Keratinocyte (primary cell): Measurements from ENCODE around the gene ELAVL4. TPM values are rescaled to one million over a fixed set of nuclear protein-coding genes. Genes with fewer than 3 reads are reported as not detected.

Experiments
- DNase-seq: peaks from one replicate; pipeline ENCODE4 v3.0.0-alpha.2; 2011; ENCODE audit warnings: low read depth, missing footprints, low spot score
- FAIRE-seq: peaks from 2 replicates; lab custom pipeline; 2011; peaks lifted over from hg19 to GRCh38; lab: Jason Lieb, UNC
- H2AFZ ChIP-seq: 2 replicates; pipeline ENCODE4 v1.6.0; 2012; ENCODE audit warnings: low read length, control low read depth, inconsistent platforms; ENCODE audit not compliant: control insufficient read depth
- H3K27ac ChIP-seq: 2 replicates; pipeline ENCODE4 v1.5.1; 2011; ENCODE audit warnings: low read length; ENCODE audit not compliant: control insufficient read depth, insufficient read depth
- H3K27me3 ChIP-seq: 3 replicates; pipeline ENCODE4 v1.6.0; 2011; ENCODE audit warnings: low read length; ENCODE audit not compliant: control insufficient read depth, insufficient read depth; ENCODE audit errors: extremely low read depth
- H3K36me3 ChIP-seq, 2 experiments: 2 replicates in 1 of 2; 3 replicates in 1 of 2; pipeline ENCODE4 v1.5.1; 2011; ENCODE audit warnings: low read length in 2 of 2, mild to moderate bottlenecking in 1 of 2; ENCODE audit not compliant: control insufficient read depth in 2 of 2, insufficient read depth in 2 of 2; ENCODE audit errors: extremely low read depth in 1 of 2
- H3K4me1 ChIP-seq: 3 replicates; pipeline ENCODE4 v1.5.1; 2011; ENCODE audit warnings: low read length; ENCODE audit not compliant: control insufficient read depth, insufficient read depth; ENCODE audit errors: extremely low read depth
- H3K4me2 ChIP-seq: 3 replicates; pipeline ENCODE4 v1.6.0; 2011; ENCODE audit warnings: low read depth, low read length; ENCODE audit not compliant: control insufficient read depth, insufficient read depth; ENCODE audit errors: extremely low read depth
- H3K4me3 ChIP-seq, 3 experiments: fragments of 200-600 bp in 1 of 3; sonication (generic) in 1 of 3; 2 replicates in 2 of 3; 3 replicates in 1 of 3; pipeline ENCODE4 v1.5.1; 2011 to 2016; ENCODE audit warnings: low read length in 3 of 3, mild to moderate bottlenecking in 3 of 3, control low read depth in 2 of 3, inconsistent platforms in 1 of 3, low read depth in 1 of 3, mixed read lengths in 1 of 3, mixed run types in 1 of 3, moderate library complexity in 1 of 3; ENCODE audit not compliant: control insufficient read depth in 2 of 3, insufficient read depth in 2 of 3; ENCODE audit errors: extremely low read depth in 1 of 3
- H3K79me2 ChIP-seq: 2 replicates; pipeline ENCODE4 v1.6.0; 2012; ENCODE audit warnings: low read length; ENCODE audit not compliant: control insufficient read depth, insufficient read depth
- H3K9ac ChIP-seq: 3 replicates; pipeline ENCODE4 v1.6.0; 2011; ENCODE audit warnings: low read length; ENCODE audit not compliant: control insufficient read depth, insufficient read depth; ENCODE audit errors: extremely low read depth
- H3K9me1 ChIP-seq: 3 replicates; pipeline ENCODE4 v1.6.0; 2011; ENCODE audit warnings: low read length; ENCODE audit not compliant: control insufficient read depth, insufficient read depth; ENCODE audit errors: extremely low read depth
- H3K9me3 ChIP-seq: 2 replicates; pipeline ENCODE4 v1.5.1; 2012; ENCODE audit warnings: low read depth, low read length; ENCODE audit not compliant: control insufficient read depth
- H4K20me1 ChIP-seq: 3 replicates; pipeline ENCODE4 v1.6.0; 2011; ENCODE audit warnings: low read length; ENCODE audit not compliant: control insufficient read depth, insufficient read depth; ENCODE audit errors: extremely low read depth
- EZH2 ChIP-seq: IDR thresholded peaks from one replicate; pipeline ENCODE4 v1.6.1; 2012; ENCODE audit warnings: inconsistent platforms, mild to moderate bottlenecking, low read length, moderate library complexity
- dilution Hi-C: fragments of 300-500 bp; cut with MboI; formaldehyde crosslinking; loops from one replicate; pipeline ENCODE4 v1.7.0; 2020; ENCODE audit warnings: low sequenced_read_pairs; ENCODE audit not compliant: extremely low pct_ligation_motif_present
- polyA plus RNA-seq, 5 experiments: library from polyadenylated mRNA; depleted of rRNA in 3 of 5; stranded (reverse) in 3 of 5; stranded (forward) in 1 of 5; unstranded in 1 of 5; fragments of >200 nt; gene quantifications; 1 replicate in 1 of 5; 2 replicates in 3 of 5; 3 replicates in 1 of 5; pipeline versions ENCODE4 v1.2.1 to v1.2.3, GENCODE V29; 2011 to 2012; ENCODE audit warnings: missing spikeins in 2 of 5, low read depth in 1 of 5, low replicate concordance in 1 of 5
- TF ChIP-seq, protein P1 (sequence below), 3 experiments: IDR thresholded peaks in 1 of 3; conservative IDR thresholded peaks in 1 of 3; optimal IDR thresholded peaks in 1 of 3; 2 replicates in 2 of 3; 3 replicates in 1 of 3; pipeline versions ENCODE3 to v1.5.1; 2011; ENCODE audit warnings: low read length in 3 of 3, mild to moderate bottlenecking in 3 of 3, moderate library complexity in 2 of 3, control low read depth in 1 of 3, inconsistent platforms in 1 of 3; ENCODE audit not compliant: insufficient read depth in 2 of 3; ENCODE audit errors: extremely low read depth in 1 of 3

ELAVL4 gene
- polyA plus RNA-seq, 1 donor (not counting 4 experiments of a cell fraction or from before 2014, with no cell fraction given): not detected

DNA sequence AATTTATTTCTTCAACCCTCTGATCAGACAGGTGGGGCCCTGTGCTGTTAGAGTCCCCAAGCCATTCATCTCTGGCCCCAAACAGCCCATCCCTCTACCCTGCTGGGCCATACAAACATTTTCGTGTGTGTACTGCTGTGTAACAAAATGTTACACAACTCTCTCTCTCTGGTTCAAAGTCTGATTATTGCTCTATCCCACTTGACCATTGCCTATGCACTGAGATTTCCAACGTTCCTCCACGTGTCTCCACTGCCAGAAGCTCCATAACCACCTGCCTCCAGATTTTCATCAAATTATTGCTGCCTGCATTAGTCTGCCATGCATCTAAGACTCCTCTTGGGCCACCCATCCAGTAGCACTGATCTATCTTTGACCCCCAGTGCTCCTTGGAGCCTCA lies 104.8 kb downstream of the ELAVL4 start:
- H3K27ac ChIP-seq: no peak overlapping the region
- no peaks in the 10 kb centered on the region for H3K36me3 ChIP-seq
- no peaks in the 10 kb centered on the region for H3K9me3 ChIP-seq
- no peaks in the 10 kb centered on the region for H3K4me1 ChIP-seq
- H3K4me3 ChIP-seq: no peak overlapping the region
- no peaks in the 10 kb centered on the region for H4K20me1 ChIP-seq
- no peaks in the 10 kb centered on the region for H3K27me3 ChIP-seq
- H3K9me1 ChIP-seq: no peaks in the 10 kb centered on the region
- H2AFZ ChIP-seq: no peak overlapping the region
- no peak overlapping the region for H3K9ac ChIP-seq
- FAIRE-seq (no peak), DNase-seq (no peak)
- dilution Hi-C loops: no loop called here
- H3K4me2 ChIP-seq: no peak overlapping the region
- no peak for TF ChIP-seq EZH2
- TF ChIP-seq, protein P1, sequence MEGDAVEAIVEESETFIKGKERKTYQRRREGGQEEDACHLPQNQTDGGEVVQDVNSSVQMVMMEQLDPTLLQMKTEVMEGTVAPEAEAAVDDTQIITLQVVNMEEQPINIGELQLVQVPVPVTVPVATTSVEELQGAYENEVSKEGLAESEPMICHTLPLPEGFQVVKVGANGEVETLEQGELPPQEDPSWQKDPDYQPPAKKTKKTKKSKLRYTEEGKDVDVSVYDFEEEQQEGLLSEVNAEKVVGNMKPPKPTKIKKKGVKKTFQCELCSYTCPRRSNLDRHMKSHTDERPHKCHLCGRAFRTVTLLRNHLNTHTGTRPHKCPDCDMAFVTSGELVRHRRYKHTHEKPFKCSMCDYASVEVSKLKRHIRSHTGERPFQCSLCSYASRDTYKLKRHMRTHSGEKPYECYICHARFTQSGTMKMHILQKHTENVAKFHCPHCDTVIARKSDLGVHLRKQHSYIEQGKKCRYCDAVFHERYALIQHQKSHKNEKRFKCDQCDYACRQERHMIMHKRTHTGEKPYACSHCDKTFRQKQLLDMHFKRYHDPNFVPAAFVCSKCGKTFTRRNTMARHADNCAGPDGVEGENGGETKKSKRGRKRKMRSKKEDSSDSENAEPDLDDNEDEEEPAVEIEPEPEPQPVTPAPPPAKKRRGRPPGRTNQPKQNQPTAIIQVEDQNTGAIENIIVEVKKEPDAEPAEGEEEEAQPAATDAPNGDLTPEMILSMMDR (optimal IDR thresholded peaks at IDR 0.05 in 1 of 3, IDR thresholded peaks at IDR 0.05 in 1 of 3, conservative IDR thresholded peaks at IDR 0.05 in 1 of 3; ENCODE audit: extremely low read depth in 1 of 3, insufficient read depth in 2 of 3, low read length in 3 of 3): no peak
- H3K79me2 ChIP-seq: no peaks in the 10 kb centered on the region

DNA sequence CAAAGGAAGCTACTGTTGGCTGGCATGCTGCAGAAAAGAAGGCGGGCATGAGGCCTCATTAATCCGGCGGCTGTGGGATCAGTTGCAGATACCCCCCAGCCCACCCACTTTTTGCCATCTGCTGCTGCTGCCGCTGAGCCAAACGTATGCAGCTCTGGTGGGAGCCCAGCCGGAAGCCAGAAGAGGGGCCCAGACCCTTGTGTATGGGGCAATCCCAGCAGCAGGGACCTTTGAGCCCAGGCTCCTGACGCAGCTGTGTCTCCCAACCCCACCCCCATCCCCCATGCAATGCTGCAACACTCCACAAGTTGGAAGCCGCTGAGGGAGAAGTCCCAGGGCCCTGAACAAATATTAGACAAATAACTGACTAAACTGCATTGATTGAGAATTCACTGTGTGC lies 106.0 kb downstream of the ELAVL4 start:
- TF ChIP-seq, protein P1 (optimal IDR thresholded peaks at IDR 0.05 in 1 of 3, IDR thresholded peaks at IDR 0.05 in 1 of 3, conservative IDR thresholded peaks at IDR 0.05 in 1 of 3; ENCODE audit: extremely low read depth in 1 of 3, insufficient read depth in 2 of 3, low read length in 3 of 3): no peak
- TF ChIP-seq EZH2: no peak
- Histone ChIP-seq H3K27me3 (no peaks in the 10 kb centered on the region), H3K4me1 (no peaks in the 10 kb centered on the region), H4K20me1 (no peaks in the 10 kb centered on the region), H3K27ac (no peak overlapping the region), H2AFZ (no peak overlapping the region), H3K9me1 (no peaks in the 10 kb centered on the region), H3K4me3 (no peak overlapping the region), H3K9ac (no peak overlapping the region), H3K36me3 (no peaks in the 10 kb centered on the region), H3K4me2 (no peak overlapping the region), H3K79me2 (no peaks in the 10 kb centered on the region), H3K9me3 (no peaks in the 10 kb centered on the region)
- no peak for FAIRE-seq
- dilution Hi-C loops: no loop called here
- DNase-seq: no peak
